Activated naive CD4-positive, alpha-beta T cell treated with anti-CD3 and anti-CD28 coated beads for 36 hours (primary cell): ENCODE measurements around the gene CGGBP1. TPM values are rescaled to one million over a fixed set of nuclear protein-coding genes. Genes with fewer than 3 reads are reported as not detected.
"Not testable (repeated sequence)": the region's sequence is repeated elsewhere in the genome, so short reads cannot be mapped to it uniquely, and the experiment has no call there.

Experiments
- CTCF ChIA-PET: fragments of 350-600 bp; sonication (Branson Sonifier 250); formaldehyde crosslinking; loops from one replicate; lab custom pipeline; 2021; ENCODE audit warnings: antibody characterized with exemption; lab: Charles Lee
- DNase-seq: peaks from one replicate; pipeline ENCODE4 v3.0.0-alpha.2; 2020
- H3K27ac Mint-ChIP-seq: one replicate; pipeline ENCODE4 v1.8.0; 2021; ENCODE audit warnings: mild to moderate bottlenecking, mixed read lengths
- H3K27me3 Mint-ChIP-seq: one replicate; pipeline ENCODE4 v1.8.0; 2021; ENCODE audit warnings: low read depth, mixed read lengths
- H3K36me3 Mint-ChIP-seq: one replicate; pipeline ENCODE4 v1.8.0; 2021; ENCODE audit warnings: low read depth, mixed read lengths
- H3K4me1 Mint-ChIP-seq: one replicate; pipeline ENCODE4 v1.8.0; 2021; ENCODE audit warnings: low read depth, mixed read lengths
- H3K4me3 Mint-ChIP-seq: one replicate; pipeline ENCODE4 v1.8.0; 2021; ENCODE audit warnings: mild to moderate bottlenecking, moderate library complexity, mixed read lengths
- H3K9me3 Mint-ChIP-seq: one replicate; pipeline ENCODE4 v1.8.0; 2021; ENCODE audit warnings: mixed read lengths
- intact Hi-C: fragments of 100-400 bp; cut with micrococcal nuclease; formaldehyde crosslinking; loops from one replicate; pipeline ENCODE4 v1.15.1; 2023
- total RNA-seq, 2 experiments: library from RNA; stranded (reverse); gene quantifications; one replicate each; pipeline ENCODE4 v1.2.3, GENCODE V29; 2021

The CGGBP1 gene
- total RNA-seq, 2 experiments from 2014 or later: 91.9 to 94.0 TPM

DNA sequence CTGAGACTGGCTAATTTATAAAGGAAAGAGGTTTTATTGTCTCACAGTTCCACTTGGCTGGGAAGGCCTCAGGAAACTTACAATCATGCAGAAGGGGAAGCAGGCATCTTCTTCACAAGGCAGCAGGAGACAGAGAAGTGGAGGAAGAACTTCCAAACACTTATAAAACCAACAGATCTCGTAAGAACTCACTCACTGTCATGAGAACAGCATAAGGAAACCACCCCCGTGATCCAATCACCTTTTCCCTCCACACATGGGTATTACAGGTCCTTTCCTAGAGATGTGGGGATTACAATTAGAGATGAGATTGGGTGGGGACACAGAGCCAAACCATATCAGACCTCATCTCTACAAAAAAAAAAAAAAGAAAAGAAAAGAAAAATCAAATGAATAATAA, 25.7 kb downstream of the CGGBP1 start:
- CTCF ChIA-PET: interaction anchor here (1.6 to 1.8 kb wide), 2 partner anchors 81 to 116 kb away, joined by 5 to 11 read pairs; partner anchors contain the start of gene C3orf38
- intact Hi-C loops: loop anchor here (2.0 kb wide), 1 partner anchor 36 kb away; no protein-coding TSS in a partner anchor

DNA sequence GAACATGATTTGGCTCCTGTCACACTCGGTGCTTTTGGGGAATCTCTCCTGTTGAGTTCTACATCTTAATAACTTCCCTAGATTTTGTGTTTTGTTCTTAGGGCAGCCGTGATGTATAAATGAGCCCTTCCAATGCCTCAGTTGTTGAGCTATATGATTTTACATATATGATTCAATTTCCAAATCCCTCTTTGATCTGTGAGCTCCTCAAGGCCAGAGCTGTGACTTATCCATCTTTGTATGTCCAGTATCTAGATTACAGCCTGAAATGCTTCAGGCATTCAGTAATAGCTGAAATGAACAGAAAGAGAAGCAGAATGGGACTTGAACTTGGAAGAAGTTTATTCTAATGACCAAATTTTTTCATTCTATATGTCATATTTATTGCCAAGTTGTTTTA, 26.6 kb downstream of the CGGBP1 start:
- peaks cover 25% of the 10 kb centered on the region for H3K4me1 Mint-ChIP-seq
- peak overlapping the region; percentile 77 for H3K4me3 Mint-ChIP-seq
- H3K27ac Mint-ChIP-seq: peak overlapping the region; percentile 33
- intact Hi-C loops: loop anchor here (1.0 to 2.0 kb wide), 2 partner anchors 27 to 35 kb away; partner anchors contain the start of genes CGGBP1 and ZNF654
- no peaks in the 10 kb centered on the region for H3K9me3 Mint-ChIP-seq
- CTCF ChIA-PET: interaction anchor here (1.2 to 1.8 kb wide), 3 partner anchors 14 to 117 kb away, joined by 3 to 11 read pairs (median 5); partner anchors contain the start of gene C3orf38
- DNase-seq: no peak
- no peaks in the 10 kb centered on the region for H3K27me3 Mint-ChIP-seq
- H3K36me3 Mint-ChIP-seq: no peaks in the 10 kb centered on the region

More for the DNA sequence above, 25.7 kb downstream of the CGGBP1 start:
- no peak for DNase-seq
- no peaks in the 10 kb centered on the region for H3K36me3 Mint-ChIP-seq
- H3K4me3 Mint-ChIP-seq: no peak overlapping the region
- H3K27me3 Mint-ChIP-seq: peaks cover 2% of the 10 kb centered on the region
- H3K4me1 Mint-ChIP-seq: peaks cover 25% of the 10 kb centered on the region
- no peaks in the 10 kb centered on the region for H3K9me3 Mint-ChIP-seq
- no peak overlapping the region for H3K27ac Mint-ChIP-seq

DNA sequence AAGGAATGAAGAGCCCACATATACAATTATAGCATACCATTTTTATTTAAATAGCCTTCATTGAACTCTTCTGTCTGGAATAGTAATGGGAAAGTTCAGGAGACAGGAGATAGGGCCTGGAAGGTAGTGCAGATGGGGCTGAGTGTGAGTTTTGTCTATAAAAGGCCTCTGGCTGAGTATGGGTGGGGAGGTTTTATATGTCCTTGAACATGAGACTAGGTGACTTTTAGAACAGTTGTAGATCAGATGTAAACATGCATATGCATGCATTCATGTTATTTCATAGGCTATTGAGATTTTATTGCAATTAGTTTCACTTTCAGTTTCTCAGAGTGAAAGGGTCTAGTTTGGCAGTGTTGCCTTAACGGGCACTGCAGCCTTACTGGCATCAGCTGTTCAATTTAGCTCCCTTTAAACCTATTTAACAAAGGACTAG, 27.1 kb downstream of the CGGBP1 start:
- CTCF ChIA-PET: interaction anchor here (0.9 to 1.8 kb wide), 4 partner anchors 12 to 117 kb away, joined by 3 to 11 read pairs (median 4); partner anchors contain the start of gene C3orf38
- Mint-ChIP-seq H3K27ac (peak overlapping the region; percentile 72), H3K36me3 (no peaks in the 10 kb centered on the region), H3K4me1 (peaks cover 25% of the 10 kb centered on the region), H3K4me3 (peak overlapping the region; percentile 77), H3K9me3 (no peaks in the 10 kb centered on the region), H3K27me3 (no peaks in the 10 kb centered on the region)
- DNase-seq: no peak
- intact Hi-C loops: loop anchor here (1.0 to 2.0 kb wide), 3 partner anchors 28 to 118 kb away; partner anchors contain the start of genes C3orf38, CGGBP1 and ZNF654

DNA sequence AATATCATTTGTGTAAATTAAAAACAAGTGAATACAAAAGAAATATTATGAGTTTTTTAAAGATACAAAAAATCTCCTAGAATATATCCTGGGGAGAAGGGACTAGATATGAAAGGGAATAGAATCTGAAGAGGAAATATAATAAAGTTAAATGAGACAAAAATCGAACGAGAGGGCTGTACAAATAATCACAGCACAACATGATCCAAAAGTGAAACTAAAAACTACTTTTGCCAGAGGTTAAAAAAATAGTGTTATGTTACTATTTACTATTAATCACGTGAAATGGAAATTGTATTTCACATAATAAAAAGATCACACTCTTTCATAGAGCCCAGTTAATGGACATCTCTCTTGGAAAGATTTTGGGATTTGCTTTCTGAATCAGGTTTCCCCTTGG, 28.6 kb downstream of the CGGBP1 start:
- Mint-ChIP-seq H3K4me3 (no peak overlapping the region), H3K9me3 (no peaks in the 10 kb centered on the region), H3K27ac (no peak overlapping the region), H3K27me3 (no peaks in the 10 kb centered on the region), H3K4me1 (peaks cover 25% of the 10 kb centered on the region), H3K36me3 (no peaks in the 10 kb centered on the region)
- no peak for DNase-seq
- intact Hi-C loops: no loop called here
- CTCF ChIA-PET: interaction anchor here (1.0 kb wide), 1 partner anchor 86 kb away, joined by 4 read pairs; no protein-coding TSS in a partner anchor

DNA sequence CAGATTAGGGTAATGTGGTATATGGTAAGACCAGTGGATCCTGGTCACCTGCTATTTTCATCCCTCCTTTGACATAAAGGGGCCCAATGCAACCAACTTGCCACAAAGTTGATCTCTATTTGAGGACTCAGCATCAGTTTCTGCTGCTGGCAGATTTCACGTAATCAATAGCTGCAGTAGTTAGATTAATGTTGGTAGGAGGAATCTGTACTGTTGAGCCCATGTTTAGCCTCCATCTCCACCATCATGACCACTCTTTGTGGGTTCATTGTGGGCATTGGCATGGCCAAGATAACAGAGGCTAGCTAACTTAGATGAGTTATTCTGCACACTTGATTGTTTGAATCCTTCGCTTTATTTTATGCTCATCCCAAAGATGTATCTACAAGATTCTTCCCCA, 29.9 kb downstream of the CGGBP1 start:
- CTCF ChIA-PET: interaction anchor here (0.8 to 1.1 kb wide), 2 partner anchors 62 to 95 kb away, joined by 3 read pairs; no protein-coding TSS in a partner anchor
- no peak for DNase-seq
- Mint-ChIP-seq H3K36me3 (no peaks in the 10 kb centered on the region), H3K27ac (no peak overlapping the region), H3K9me3 (no peaks in the 10 kb centered on the region), H3K4me3 (no peak overlapping the region), H3K4me1 (peaks cover 17% of the 10 kb centered on the region), H3K27me3 (no peaks in the 10 kb centered on the region)
- intact Hi-C loops: no loop called here

DNA sequence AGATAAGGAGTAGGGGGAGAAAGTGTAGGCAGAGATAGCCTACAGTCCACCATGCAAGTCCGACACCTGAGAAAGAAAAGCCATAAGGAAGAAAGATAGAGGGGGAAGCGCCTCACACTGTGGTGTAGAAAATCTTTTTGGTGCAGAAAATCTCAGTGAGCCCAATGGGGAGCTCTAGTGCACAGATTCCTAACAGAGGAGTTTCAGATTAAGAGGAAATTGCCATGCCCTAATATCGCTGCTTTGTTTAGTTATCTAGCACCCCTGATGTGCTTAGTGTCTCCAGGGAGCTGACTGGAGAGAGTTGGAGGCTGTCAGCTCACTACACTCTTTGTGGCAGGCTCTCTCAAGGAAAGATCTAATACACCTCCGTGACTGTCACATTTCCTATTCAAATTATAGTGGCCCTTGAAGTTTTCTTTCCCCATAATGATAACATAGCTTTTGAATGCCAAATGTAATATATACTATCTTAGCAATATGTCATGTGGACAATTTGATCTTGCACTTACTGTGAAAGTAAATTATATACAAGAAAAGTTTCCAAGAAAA, 33.7 kb downstream of the CGGBP1 start:
- no peak overlapping the region for H3K4me3 Mint-ChIP-seq
- H3K27me3 Mint-ChIP-seq: no peaks in the 10 kb centered on the region
- H3K36me3 Mint-ChIP-seq: peaks cover 1% of the 10 kb centered on the region
- no peak for DNase-seq
- H3K9me3 Mint-ChIP-seq: no peaks in the 10 kb centered on the region
- CTCF ChIA-PET: no interaction called here
- peaks cover 2% of the 10 kb centered on the region for H3K4me1 Mint-ChIP-seq
- intact Hi-C loops: no loop called here
- no peak overlapping the region for H3K27ac Mint-ChIP-seq

DNA sequence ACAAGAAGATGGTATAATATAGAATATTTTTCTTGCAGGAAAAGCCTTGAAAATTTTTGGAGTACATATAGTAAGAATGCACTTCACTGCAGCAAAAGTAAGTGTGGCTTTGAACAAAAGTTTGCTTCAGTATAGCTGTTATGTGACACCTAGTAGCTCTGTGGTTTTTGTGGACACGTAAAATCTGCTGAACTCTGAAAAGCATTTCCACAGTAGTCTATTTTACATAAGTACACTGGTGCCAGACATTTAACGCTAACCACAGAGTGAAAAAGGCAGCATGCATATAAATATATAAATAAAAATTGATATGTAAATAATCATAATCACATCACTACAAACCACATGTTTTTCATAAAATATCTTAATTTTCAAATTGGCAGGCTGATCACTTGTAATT, 39.8 kb downstream of the CGGBP1 start:
- Mint-ChIP-seq H3K4me1 (peaks cover 3% of the 10 kb centered on the region), H3K27ac (no peak overlapping the region), H3K9me3 (no peaks in the 10 kb centered on the region), H3K27me3 (no peaks in the 10 kb centered on the region), H3K36me3 (peaks cover 1% of the 10 kb centered on the region), H3K4me3 (no peak overlapping the region)
- no peak for DNase-seq
- intact Hi-C loops: no loop called here
- CTCF ChIA-PET: interaction anchor here (0.6 to 1.1 kb wide), 4 partner anchors 10 to 95 kb away, joined by 3 read pairs; no protein-coding TSS in a partner anchor

DNA sequence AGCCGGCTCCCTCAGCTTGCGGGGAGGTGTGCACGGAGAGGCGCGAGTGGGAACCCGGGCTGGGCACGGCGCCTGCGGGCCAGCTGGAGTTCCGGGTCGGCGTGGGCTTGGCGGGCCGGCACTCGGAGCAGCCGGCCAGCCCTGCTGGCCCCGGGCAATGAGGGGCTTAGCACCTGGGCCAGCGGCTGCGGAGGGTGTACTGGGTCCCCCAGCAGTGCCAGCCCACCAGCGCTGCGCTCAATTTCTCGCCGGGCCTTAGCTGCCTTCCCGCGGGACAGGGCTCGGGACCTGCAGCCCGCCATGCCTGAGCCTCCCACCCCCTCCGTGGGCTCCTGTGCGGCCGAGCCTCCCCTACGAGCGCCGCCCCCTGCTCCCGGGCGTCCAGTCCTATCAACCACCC, 43.1 kb downstream of the CGGBP1 start:
- H3K36me3 Mint-ChIP-seq, DNase-seq, H3K9me3 Mint-ChIP-seq, H3K27ac Mint-ChIP-seq, H3K27me3 Mint-ChIP-seq, H3K4me1 Mint-ChIP-seq, H3K4me3 Mint-ChIP-seq, intact Hi-C loops: not testable (repeated sequence)
- CTCF ChIA-PET: interaction anchor here (1.6 kb wide), 1 partner anchor 11 kb away, joined by 4 read pairs; no protein-coding TSS in a partner anchor

DNA sequence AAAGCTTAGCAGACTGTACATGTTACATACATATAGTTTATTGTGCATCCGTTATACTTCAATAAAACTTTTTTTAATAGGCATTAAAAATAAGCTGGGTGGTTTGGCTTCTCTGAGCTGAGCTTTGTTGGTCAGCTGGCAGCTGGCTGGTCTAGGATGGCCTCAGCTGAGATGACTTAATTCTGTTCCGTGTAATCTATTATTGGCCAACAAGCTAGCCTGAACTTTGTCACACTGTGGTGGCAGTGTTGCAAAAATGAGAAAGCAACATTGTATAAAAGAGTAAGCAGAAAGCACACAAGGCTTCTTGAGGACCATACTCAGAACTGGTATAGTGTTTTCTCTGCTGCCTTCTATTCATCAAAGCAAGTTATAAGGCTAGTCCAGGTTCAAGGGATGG, 45.2 kb downstream of the CGGBP1 start:
- DNase-seq: no peak
- CTCF ChIA-PET: interaction anchor here (1.1 kb wide), 1 partner anchor 9 kb away, joined by 4 read pairs; no protein-coding TSS in a partner anchor
- no peaks in the 10 kb centered on the region for H3K9me3 Mint-ChIP-seq
- H3K27ac Mint-ChIP-seq: no peak overlapping the region
- H3K4me1 Mint-ChIP-seq: no peaks in the 10 kb centered on the region
- intact Hi-C loops: no loop called here
- H3K36me3 Mint-ChIP-seq: no peaks in the 10 kb centered on the region
- no peak overlapping the region for H3K4me3 Mint-ChIP-seq
- no peaks in the 10 kb centered on the region for H3K27me3 Mint-ChIP-seq

DNA sequence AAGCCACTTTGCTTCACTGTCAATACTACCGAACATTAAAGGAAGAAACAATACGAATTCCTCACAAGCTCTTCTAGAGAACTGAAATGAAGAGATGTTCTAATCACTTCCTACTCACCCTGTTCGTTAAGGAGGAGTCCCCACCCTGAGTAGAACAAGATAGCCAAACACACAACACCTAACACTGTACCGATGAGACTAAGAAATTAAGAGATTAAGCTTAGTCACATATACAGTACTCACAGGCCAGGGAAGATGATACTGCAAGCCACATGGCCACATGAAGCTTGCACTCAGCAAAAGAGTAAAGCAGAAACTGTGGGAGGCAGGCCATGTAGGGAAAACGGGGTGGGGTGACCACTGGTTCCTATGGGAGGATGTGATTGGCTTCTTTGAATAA, 48.0 kb downstream of the CGGBP1 start:
- DNase-seq: no peak
- Mint-ChIP-seq H3K4me1 (no peaks in the 10 kb centered on the region), H3K4me3 (no peak overlapping the region), H3K9me3 (no peaks in the 10 kb centered on the region), H3K27ac (no peak overlapping the region), H3K36me3 (no peaks in the 10 kb centered on the region), H3K27me3 (no peaks in the 10 kb centered on the region)
- CTCF ChIA-PET: interaction anchor here (1.8 to 2.7 kb wide), 2 partner anchors 8 to 102 kb away, joined by 7 to 12 read pairs; no protein-coding TSS in a partner anchor
- intact Hi-C loops: no loop called here

DNA sequence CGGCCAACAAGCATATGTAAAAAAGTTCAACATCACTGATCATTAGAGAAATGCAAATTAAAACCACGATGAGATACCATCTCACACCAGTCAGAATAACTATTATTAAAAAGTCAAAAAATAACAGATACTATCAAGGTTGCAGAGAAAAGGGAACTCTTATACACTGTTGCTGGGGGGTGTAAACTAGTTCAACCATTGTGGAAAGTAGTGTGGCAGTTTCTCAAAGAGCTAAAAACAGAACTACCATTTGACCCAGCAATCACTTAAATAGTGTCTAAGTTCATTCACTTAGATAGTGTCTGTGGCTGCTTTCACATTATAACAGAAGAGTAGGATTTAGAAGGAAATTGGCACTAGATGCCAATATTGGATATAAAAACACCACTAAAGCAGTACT, 49.7 kb downstream of the CGGBP1 start:
- CTCF ChIA-PET: interaction anchor here (0.6 to 1.0 kb wide), 2 partner anchors 10 to 32 kb away, joined by 3 read pairs; no protein-coding TSS in a partner anchor
- Mint-ChIP-seq H3K4me1 (no peaks in the 10 kb centered on the region), H3K9me3 (no peaks in the 10 kb centered on the region)

DNA sequence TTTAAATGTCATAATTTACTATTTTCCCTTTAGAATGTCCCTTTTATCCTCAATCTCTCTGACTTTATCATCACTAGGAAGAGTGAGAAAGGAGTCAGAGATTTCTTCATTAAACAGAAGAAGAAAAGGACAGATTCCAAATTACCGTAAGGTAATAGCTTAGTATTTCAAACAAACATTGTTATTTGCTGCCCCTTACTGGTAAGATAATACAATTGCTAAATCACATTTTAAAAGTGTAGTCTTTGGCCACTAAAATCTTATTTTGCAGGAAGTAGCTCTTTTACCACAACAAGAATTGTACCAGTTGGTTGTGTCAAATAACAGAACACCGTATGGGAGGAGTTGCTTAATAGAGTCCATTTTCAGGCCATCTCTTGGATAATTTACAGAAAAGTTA, 53.7 kb downstream of the CGGBP1 start:
- Mint-ChIP-seq H3K27me3 (no peaks in the 10 kb centered on the region), H3K27ac (no peak overlapping the region), H3K4me1 (no peaks in the 10 kb centered on the region), H3K4me3 (no peak overlapping the region), H3K9me3 (no peaks in the 10 kb centered on the region), H3K36me3 (no peaks in the 10 kb centered on the region)
- DNase-seq: no peak
- CTCF ChIA-PET: interaction anchor here (0.6 to 2.3 kb wide), 8 partner anchors 8 to 746 kb away, joined by 3 to 14 read pairs (median 4); no protein-coding TSS in a partner anchor
- intact Hi-C loops: loop anchor here (1.0 to 10.0 kb wide), 5 partner anchors 54 to 1230 kb away; partner anchors contain the start of genes CGGBP1 and ZNF654

More for the DNA sequence above, 49.7 kb downstream of the CGGBP1 start:
- intact Hi-C loops: loop anchor here (1.0 to 10.0 kb wide), 2 partner anchors 104 to 1234 kb away; no protein-coding TSS in a partner anchor
- no peaks in the 10 kb centered on the region for H3K27me3 Mint-ChIP-seq
- H3K4me3 Mint-ChIP-seq: no peak overlapping the region
- H3K27ac Mint-ChIP-seq: no peak overlapping the region
- no peak for DNase-seq
- no peaks in the 10 kb centered on the region for H3K36me3 Mint-ChIP-seq
